Measurements from ENCODE around the gene SALL1.

Gene SALL1

GRCh38 chr16:51168755-51169154 lies 17.7 kb upstream of the SALL1 start:
- Histone ChIP-seq H3K4me3 (ENCODE audit: severe bottlenecking) (no peak overlapping the region), H3K27ac (ENCODE audit: poor library complexity, severe bottlenecking) (no peak overlapping the region), H3K36me3 (ENCODE audit: low read depth) (no peaks in the 10 kb centered on the region), H3K9me3 (ENCODE audit: severe bottlenecking) (no peaks in the 10 kb centered on the region), H3K4me1 (ENCODE audit: insufficient read depth, poor library complexity, severe bottlenecking) (no peaks in the 10 kb centered on the region), H3K27me3 (ENCODE audit: insufficient read depth, poor library complexity, severe bottlenecking) (peaks cover 5% of the 10 kb centered on the region)
- no peak for ATAC-seq (ENCODE audit: low read depth)
- no peak for TF ChIP-seq CTCF (IDR thresholded peaks at IDR 0.05; ENCODE audit: poor library complexity, severe bottlenecking)
- no peak for DNase-seq (ENCODE audit: low spot score)

DNA sequence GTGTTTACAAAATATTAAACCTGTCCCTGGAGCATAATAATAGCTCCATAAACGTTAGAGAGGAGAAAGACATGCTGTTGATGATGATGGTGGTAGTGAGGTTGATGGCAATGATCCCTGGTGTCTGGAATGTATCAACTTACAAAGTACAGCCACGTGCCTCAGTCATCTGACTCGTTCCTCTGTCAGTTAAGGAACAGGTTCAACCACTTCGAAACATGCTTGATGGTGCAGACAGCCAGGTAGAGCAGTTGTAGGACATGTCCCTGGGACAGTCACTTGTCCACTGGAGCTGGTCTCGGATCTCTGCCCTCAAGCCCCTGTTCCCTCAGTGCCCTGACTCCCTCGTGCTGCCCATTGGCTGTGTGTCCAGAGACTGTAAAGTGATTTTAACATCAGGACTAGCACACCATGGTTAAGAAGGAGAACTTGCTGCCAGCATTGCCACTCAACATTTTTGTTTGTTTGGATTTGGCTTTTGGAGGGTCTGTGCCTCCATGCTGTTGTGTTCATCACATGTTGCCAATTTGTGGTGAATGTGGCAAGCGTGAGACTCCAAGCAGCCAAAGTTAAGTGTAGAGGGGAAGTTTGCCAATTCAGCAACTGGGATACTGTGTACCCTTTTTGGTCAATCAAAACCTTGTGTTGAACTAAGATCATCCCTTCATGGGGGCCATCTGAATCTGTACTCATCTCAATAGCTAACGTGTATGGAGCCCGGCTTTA lies 16.3 kb upstream of the SALL1 start:
- H3K27me3 ChIP-seq (ENCODE audit: insufficient read depth, poor library complexity, severe bottlenecking), result peaks cover 5% of the 10 kb centered on the region
- no peaks in the 10 kb centered on the region for H3K36me3 ChIP-seq (ENCODE audit: low read depth)
- no peak overlapping the region for H3K27ac ChIP-seq (ENCODE audit: poor library complexity, severe bottlenecking)
- no peak for TF ChIP-seq CTCF (IDR thresholded peaks at IDR 0.05; ENCODE audit: poor library complexity, severe bottlenecking)
- no peak overlapping the region for H3K4me3 ChIP-seq (ENCODE audit: severe bottlenecking)
- H3K9me3 ChIP-seq (ENCODE audit: severe bottlenecking), result no peaks in the 10 kb centered on the region
- ATAC-seq (ENCODE audit: low read depth), result no peak
- DNase-seq (ENCODE audit: low spot score), result no peak
- H3K4me1 ChIP-seq (ENCODE audit: insufficient read depth, poor library complexity, severe bottlenecking), result no peaks in the 10 kb centered on the region

- no peak for DNase-seq (ENCODE audit: low spot score)
- ATAC-seq (ENCODE audit: low read depth), result no peak
- no peaks in the 10 kb centered on the region for H3K36me3 ChIP-seq (ENCODE audit: low read depth)
- no peak overlapping the region for H3K4me3 ChIP-seq (ENCODE audit: severe bottlenecking)
- H3K27ac ChIP-seq (ENCODE audit: poor library complexity, severe bottlenecking), result no peak overlapping the region
- no peak for TF ChIP-seq CTCF (IDR thresholded peaks at IDR 0.05; ENCODE audit: poor library complexity, severe bottlenecking)
- H3K27me3 ChIP-seq (ENCODE audit: insufficient read depth, poor library complexity, severe bottlenecking), result peaks cover 5% of the 10 kb centered on the region
- H3K9me3 ChIP-seq (ENCODE audit: severe bottlenecking), result no peaks in the 10 kb centered on the region
- H3K4me1 ChIP-seq (ENCODE audit: insufficient read depth, poor library complexity, severe bottlenecking), result no peaks in the 10 kb centered on the region
Measured at GRCh38 chr16:51166541-51166940, 15.5 kb upstream of the SALL1 start.

DNA sequence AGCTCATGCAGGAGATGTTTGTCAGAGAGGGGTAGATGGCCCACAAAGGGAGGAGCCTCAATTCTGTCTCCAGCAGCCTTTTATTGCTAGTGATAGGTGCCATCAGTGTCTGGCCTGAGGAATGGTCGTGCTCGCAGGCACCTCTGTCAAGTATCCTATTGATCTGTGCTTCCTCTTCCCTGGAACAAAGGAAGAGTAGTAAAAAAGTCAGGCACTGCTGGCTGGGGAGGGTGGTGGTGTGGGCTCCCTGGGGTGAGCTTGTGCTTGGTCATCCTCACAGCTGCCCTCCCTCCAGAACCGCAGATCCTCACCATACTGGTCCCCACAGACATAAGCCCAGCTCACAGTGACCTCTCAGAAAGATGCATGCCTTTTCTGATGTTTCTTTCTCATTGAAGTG lies 15.0 kb upstream of the SALL1 start:
- no peak for DNase-seq (ENCODE audit: low spot score)
- Histone ChIP-seq H3K27me3 (ENCODE audit: insufficient read depth, poor library complexity, severe bottlenecking) (peaks cover 9% of the 10 kb centered on the region), H3K36me3 (ENCODE audit: low read depth) (no peaks in the 10 kb centered on the region), H3K4me1 (ENCODE audit: insufficient read depth, poor library complexity, severe bottlenecking) (no peaks in the 10 kb centered on the region), H3K9me3 (ENCODE audit: severe bottlenecking) (no peaks in the 10 kb centered on the region), H3K4me3 (ENCODE audit: severe bottlenecking) (no peak overlapping the region), H3K27ac (ENCODE audit: poor library complexity, severe bottlenecking) (no peak overlapping the region)
- no peak for ATAC-seq (ENCODE audit: low read depth)
- no peak for TF ChIP-seq CTCF (IDR thresholded peaks at IDR 0.05; ENCODE audit: poor library complexity, severe bottlenecking)

DNA sequence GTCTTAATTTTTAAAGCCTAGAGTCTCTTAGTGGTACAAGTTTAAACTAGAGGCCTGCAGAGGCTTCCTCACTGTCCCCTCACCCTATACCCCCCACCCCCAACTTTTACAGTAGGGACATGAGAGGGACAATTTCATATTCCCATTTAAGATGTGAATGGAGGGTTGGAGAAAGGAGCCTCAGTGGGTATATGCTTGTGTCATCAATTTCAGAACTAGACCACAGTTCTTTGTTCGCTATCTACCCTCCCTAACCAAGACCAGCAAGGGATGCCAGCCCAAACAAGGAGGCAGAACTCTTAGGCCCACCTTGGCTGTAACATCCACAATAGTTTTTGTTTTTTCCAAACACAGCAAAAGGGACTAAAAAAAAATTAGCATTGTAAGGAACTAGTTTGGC lies 14.0 kb upstream of the SALL1 start:
- H3K36me3 ChIP-seq (ENCODE audit: low read depth), result no peaks in the 10 kb centered on the region
- peaks cover 12% of the 10 kb centered on the region for H3K27me3 ChIP-seq (ENCODE audit: insufficient read depth, poor library complexity, severe bottlenecking)
- no peak overlapping the region for H3K4me3 ChIP-seq (ENCODE audit: severe bottlenecking)
- no peak overlapping the region for H3K27ac ChIP-seq (ENCODE audit: poor library complexity, severe bottlenecking)
- DNase-seq (ENCODE audit: low spot score) (no peak), ATAC-seq (ENCODE audit: low read depth) (no peak)
- no peaks in the 10 kb centered on the region for H3K9me3 ChIP-seq (ENCODE audit: severe bottlenecking)
- TF ChIP-seq CTCF (IDR thresholded peaks at IDR 0.05; ENCODE audit: poor library complexity, severe bottlenecking), result no peak
- H3K4me1 ChIP-seq (ENCODE audit: insufficient read depth, poor library complexity, severe bottlenecking), result no peaks in the 10 kb centered on the region

Measured in RWPE2 (cell line).